ENCODE data around the gene C21orf91. TPM values are rescaled to one million over a fixed set of nuclear protein-coding genes. Genes with fewer than 3 reads are reported as not detected.

The C21orf91 gene
- total and polyA plus RNA-seq, 2 experiments from 2014 or later = 10.9 to 20.0 TPM

GRCh38 chr21:17834639-17835354 lies 15.6 kb upstream of the C21orf91 start:
- ATAC-seq = no peak
- no peaks in the 10 kb centered on the region for H3K36me3 Mint-ChIP-seq (ENCODE audit: low read depth)
- Histone ChIP-seq H3K4me2 (no peak overlapping the region), H4K20me1 (replicated peaks; ENCODE audit: insufficient read depth) (no peaks in the 10 kb centered on the region), H3K36me3 (ENCODE audit: insufficient read depth) (no peaks in the 10 kb centered on the region), H3K79me2 (replicated peaks; ENCODE audit: insufficient read depth) (no peaks in the 10 kb centered on the region), H3F3A (replicated peaks; ENCODE audit: low read depth) (no peaks in the 10 kb centered on the region), H2AFZ (no peak overlapping the region), H3K9me2 (ENCODE audit: insufficient read depth) (peaks cover 7% of the 10 kb centered on the region), H3K4me3 (no peak overlapping the region), H3K27me3 (ENCODE audit: insufficient read depth) (no peaks in the 10 kb centered on the region), H3K27ac (ENCODE audit: low read depth) (no peak overlapping the region), H3K4me1 (ENCODE audit: insufficient read depth) (peaks cover 6% of the 10 kb centered on the region; the same call in 1 of the 2 replicates)
- 0 out of 2 replicates have a peak overlapping the region, but pooled peaks have one; percentile 44 for H3K27ac Mint-ChIP-seq
- no peak for DNase-seq (ENCODE audit: low spot score)
- no peaks in the 10 kb centered on the region for H3K27me3 Mint-ChIP-seq (ENCODE audit: insufficient read depth, low read depth, poor library complexity)
- TF ChIP-seq REST (IDR thresholded peaks at IDR 0.05; ENCODE audit: unreplicated experiment) (no peak), EZH2 (IDR thresholded peaks at IDR 0.05; ENCODE audit: low read depth, unreplicated experiment) (no peak), ZNF462 (CRISPR knock-in tag; IDR thresholded peaks at IDR 0.05) (no peak), NANOG (IDR thresholded peaks at IDR 0.05; ENCODE audit: borderline replicate concordance) (no peak), EZH2phosphoT487 (IDR thresholded peaks at IDR 0.05; ENCODE audit: unreplicated experiment) (no peak), ETS1 (IDR thresholded peaks at IDR 0.05) (no peak), STAT1 (IDR thresholded peaks at IDR 0.05; ENCODE audit: unreplicated experiment) (no peak), CTCF (conservative IDR thresholded peaks at IDR 0.05; ENCODE audit: low read depth in 2 of 2) (no peak), JUNB (IDR thresholded peaks at IDR 0.05; ENCODE audit: unreplicated experiment) (no peak), CREB1 (CRISPR knock-in tag; IDR thresholded peaks at IDR 0.05; ENCODE audit: low read depth) (no peak), ZNF331 (CRISPR knock-in tag; IDR thresholded peaks at IDR 0.05; ENCODE audit: low read depth) (no peak), POLR2AphosphoS5 (IDR thresholded peaks at IDR 0.05; ENCODE audit: low read depth) (no peak), ZNF114 (CRISPR knock-in tag; IDR thresholded peaks at IDR 0.05) (no peak)
- H3K4me1 Mint-ChIP-seq = peaks cover 17% of the 10 kb centered on the region
- no peaks in the 10 kb centered on the region for H3K9me3 Mint-ChIP-seq
- no peak overlapping the region for H3K4me3 Mint-ChIP-seq

Measured in GM23338 (cell line).